Esophagus mucosa (tissue), 1 donor: ENCODE measurements around the gene WNT1. TPM values are rescaled to one million over a fixed set of nuclear protein-coding genes. Genes with fewer than 3 reads are reported as not detected.

ENCODE experiments used
- ATAC-seq: fragments of 200-7000 bp; cut with Tn5 transposase; one replicate; pipeline ENCODE4 v1.9.1; 2020
- total RNA-seq: library from RNA; stranded (reverse); gene quantifications from one replicate; pipeline ENCODE4 v1.2.4, GENCODE V29; 2023
- donor health status: DM: yes; HTN: yes; CAD: no.

WNT1 gene
- total RNA-seq, 1 donor from 2014 or later = not detected

DNA sequence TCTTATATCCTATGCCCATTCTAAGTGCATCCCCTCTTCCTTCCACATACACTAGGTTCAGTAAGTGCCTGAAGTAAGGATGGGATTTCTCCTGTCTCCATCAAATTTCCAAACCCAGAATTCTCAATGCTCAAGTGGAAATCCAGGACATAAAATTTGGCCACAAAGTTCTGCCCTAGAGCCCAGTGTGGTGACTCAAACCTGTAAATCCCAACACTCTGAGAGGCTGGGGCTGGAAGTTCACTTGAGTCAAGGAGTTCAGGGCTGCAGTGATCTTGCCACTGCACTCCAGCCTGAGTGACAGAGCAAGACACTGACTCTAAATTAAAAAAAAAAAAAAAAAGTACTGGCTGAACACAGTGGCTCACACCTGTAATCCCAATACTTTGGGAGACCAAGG lies 16.3 kb upstream of the WNT1 start:
- ATAC-seq = no peak

DNA sequence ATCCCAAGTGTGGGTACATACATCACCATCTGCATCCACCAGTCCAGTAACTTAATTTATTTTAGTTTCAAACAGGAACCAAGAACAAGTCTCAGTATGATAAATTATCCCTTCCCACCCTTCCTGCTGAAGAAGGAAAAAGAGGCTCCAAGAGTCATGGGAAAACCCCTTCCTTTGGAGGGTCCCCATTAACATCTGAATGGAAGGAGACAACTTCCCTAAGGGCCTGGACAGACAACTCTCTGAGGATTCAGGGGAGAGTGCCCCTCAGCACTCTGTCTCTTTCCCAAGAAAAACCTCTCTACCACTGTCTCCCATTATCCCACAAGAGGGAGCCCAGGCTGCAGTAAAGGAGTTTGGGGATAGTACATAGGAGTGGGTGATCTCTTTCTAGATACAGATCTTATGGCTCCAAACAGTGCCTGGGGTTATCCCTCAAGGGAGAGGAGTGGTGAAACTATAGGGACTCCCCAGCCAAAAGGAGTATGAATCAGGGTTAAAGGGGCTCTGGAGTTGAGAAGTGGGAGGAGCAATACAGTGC lies 12.8 kb upstream of the WNT1 start:
- no peak for ATAC-seq

DNA sequence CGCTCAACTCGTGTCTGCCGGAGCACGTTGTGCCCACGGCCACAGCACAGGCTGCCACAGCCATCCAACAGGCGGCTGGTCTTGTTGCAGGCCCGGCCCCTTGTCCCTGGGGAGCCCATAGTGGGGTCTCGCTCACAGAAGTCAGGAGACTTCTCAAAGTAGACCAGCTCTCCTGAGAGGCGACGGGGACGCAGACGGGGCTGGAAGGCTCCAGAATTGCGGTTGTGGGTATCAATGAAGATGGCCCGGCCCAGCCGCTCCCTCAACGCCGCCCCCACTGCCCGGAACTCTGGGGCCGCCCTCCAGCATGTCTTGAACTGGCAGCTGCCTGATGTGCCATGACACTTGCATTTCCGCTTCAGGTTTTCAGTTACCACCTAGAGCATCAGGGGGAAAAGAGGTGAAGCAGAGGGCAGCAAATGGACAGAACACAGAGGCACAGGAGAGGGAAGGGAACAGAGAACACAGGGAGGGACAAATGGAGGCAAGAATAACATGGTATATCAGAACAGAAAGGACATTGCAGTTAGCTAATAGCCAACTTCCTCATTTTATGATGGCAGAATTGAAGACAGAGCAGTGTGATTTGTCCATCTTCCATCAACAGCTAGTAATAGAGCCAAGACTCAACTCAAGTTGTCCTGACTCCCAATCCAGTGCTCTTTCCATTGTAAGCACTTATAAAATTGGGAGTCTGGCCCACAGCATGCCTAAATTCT lies 11.8 kb upstream of the WNT1 start:
- no peak for ATAC-seq

DNA sequence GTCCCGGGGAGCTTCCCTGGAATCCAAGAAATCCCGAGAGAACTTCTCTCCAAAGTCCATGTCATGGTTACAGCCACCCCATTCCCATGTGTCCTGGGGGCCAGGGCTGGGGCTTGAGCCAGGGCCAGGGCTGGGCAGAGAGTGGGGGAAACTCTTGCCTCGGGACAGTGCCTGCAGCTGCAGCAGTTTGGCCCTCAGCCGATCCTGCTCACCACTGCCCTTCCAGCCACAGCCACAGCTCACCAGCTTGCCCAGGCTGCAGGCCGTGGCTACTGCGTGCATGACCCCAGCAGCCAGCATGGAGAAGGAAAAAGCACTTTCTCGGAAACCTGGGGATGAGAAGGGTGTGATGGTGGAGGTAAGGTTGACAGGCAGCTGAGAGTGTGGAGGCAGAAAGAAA lies 10.1 kb upstream of the WNT1 start:
- ATAC-seq = no peak

- no peak for ATAC-seq
Observed at GRCh38 chr12:48968467-48968866, 9.7 kb upstream of the WNT1 start.

DNA sequence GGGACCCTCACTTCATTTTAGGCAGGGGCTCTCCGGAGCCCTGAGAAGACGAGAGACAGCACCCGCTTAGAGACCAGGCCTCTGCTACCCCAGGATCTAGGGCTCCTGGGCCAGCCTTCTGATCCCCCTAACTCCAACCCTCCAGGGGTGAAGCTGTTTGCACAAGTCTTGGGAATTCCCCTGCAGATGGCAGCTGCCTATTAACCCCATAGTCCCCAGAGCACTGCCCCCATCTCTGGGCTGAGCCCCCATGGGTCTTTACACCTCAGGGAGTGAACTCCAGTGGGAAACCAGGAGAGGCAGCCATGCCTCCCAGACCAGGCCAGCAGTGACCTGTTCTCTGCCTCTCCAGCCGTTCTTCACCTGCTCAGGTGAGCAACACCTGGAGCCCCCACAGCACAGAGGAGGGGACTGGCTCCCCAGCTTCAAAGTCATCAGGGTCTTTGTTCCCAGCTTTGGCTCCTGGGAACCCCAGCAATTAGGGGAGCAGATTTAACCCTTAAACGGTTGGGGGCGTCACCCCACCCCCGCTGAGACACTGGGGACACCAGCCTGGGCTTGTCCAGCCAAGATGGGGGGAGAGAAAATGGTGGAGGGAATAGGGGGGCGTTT lies 8.9 kb upstream of the WNT1 start:
- ATAC-seq = no peak

DNA sequence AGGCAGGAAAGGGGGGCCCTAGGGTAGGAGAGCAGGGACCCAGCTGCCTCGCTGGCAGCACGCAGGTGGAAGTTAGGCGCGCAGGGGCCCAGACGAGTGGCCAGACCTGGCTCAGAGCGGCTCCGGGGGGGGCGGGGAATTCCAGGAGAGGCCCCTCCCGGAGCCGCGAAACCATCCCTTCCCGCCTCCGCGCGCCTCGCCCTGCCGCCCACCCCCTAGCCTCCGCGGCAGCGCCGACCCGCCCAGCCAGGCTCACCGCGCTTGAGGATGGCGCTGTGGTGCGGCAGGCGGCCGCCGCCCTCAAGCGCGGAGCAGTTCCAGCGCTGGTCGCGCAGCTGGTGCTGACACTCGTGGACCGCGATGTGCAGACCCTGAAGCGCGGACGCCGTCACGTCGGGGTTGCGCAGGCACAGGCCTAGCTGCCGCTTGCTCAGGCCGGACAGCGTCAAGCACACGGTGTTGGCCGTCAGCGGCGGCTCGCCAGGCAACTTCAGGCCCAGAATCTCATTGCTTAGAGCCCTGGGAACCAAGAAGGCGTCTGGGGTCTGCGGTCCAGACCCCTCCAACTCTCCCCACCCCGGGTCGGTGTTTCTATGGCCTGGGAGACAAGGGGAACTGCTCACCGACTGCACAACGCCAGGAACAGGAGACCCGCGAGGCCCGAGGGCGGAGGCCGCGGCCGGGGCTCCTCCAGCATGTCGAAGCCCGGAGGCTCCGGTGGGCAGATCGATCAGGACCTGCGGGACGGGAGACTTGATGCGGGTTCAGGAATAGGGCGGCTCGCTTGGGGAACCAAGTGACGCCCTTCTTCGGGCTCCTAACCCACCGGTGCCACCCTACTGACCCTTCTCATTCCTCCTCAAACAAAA lies 8.1 kb upstream of the WNT1 start:
- peak; percentile 48 for ATAC-seq

GRCh38 chr12:48970702-48971334 lies 7.3 kb upstream of the WNT1 start:
- no peak for ATAC-seq

DNA sequence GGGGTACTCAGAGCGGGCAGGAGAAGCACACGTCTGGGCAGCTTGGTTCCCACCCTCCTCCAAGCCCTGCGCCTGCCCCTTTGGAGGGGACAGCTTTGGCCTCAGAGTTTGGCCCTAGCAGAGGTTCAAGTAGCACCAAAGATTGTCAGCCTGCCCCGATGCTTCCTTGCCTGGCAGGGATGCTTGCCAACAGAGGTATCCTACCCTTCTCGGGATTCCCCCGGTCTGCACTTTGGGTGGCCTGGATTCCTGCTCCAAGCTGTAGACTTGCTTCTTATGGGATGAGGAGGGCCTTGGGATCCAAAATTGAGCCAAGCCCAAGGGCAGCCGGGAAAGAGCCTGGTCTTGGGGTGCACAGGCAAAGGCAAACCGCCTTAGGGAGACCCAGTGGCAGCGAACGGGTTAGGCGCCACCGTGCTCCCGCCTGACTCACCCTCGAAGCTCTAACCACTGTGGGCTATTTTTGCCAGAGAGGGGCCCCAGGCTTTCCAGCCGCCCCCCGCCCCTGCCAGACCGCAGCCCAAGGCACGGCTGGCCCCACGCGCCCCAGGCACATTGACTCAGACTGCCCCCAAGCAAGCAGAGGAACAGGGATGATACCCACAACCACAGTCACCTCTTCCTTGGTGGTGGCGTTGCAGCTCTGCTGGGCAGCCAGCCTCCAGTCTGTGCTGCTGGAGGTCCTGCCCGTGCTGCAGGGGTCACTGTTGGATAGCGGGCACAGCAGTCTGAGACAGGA lies 5.7 kb upstream of the WNT1 start:
- ATAC-seq = no peak

- no peak for ATAC-seq
Observed at GRCh38 chr12:48972952-48973483, 5.1 kb upstream of the WNT1 start.

- ATAC-seq = no peak
Observed at GRCh38 chr12:48973531-48973930, 4.6 kb upstream of the WNT1 start.

DNA sequence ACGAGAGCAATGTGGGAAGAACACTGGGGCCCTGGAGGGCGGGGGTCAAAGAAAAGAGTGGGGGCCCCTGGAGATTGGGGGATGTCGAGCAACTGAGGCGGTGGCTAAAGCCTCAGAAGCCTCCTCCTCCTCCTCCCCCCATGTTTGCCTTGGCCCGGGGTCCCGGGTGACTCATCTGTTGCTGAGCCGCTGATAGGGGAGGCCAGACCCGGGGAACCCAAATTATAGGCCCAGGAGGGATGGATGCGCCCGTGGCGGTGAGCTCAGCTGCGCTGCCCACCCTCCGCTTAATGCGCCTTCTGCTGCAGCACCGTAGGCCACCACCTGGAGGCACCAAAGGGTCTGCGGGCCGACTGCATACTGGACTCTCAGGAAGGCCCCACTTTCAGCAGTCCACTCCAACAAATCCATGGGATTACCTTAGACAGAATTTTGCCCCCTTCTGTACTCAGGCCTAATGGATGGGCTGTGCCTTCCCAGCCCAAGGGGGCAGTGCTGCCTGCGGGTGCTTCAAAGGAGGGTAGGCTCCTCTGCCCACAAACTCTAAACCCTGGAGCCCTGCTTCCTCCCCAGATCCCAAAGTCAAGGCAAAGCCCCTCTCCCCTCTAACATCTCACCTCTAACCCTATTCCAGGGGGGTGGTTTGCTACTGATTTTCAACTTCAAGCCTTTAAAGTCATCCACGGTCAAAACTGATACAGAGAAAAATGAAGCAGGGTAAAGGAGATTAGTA lies 4.0 kb upstream of the WNT1 start:
- no peak for ATAC-seq

GRCh38 chr12:48977290-48978281 lies 536 bp upstream of the WNT1 start:
- peak; percentile 62 for ATAC-seq

GRCh38 chr12:48978741-48979601 lies 849 bp downstream of the WNT1 start:
- no peak for ATAC-seq

DNA sequence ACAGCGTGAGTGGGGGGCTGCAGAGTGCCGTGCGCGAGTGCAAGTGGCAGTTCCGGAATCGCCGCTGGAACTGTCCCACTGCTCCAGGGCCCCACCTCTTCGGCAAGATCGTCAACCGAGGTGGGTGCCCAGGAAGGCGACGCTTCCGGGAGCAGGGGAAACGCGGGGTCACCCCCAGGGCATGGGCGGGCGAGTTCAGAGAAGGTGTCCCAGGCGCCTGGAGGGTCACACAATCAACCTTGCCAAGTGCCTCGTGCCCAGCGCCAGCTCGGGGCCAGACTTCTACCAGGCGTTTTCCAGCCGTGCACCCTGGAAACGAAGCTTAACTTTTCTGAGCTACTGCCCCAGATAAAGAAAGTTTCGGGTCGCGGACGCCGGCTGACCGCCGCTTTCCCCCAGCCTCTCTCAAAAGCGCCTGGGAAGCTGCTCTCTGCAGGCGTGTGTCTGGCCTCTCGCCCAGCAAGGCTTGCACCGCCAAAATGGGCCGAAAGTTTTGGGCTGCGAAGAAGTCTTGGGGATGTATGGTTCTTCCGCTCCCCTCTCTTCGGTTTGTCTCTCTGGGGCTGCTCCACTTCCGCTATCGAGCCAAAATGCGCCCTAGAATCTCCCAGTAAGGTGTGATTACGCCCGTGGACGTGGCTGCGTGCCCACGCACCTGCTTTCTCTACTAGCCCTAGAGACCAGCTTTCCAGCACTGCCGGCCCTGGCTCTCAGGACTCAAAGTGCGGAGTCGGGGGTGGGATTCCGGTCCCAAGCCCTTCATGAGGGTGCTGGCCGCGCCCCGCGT lies 1.7 kb downstream of the WNT1 start:
- no peak for ATAC-seq

- ATAC-seq = peak; percentile 3
Observed at GRCh38 chr12:48980389-48980952, 2.3 kb downstream of the WNT1 start.

- ATAC-seq = peak; percentile 38
Observed at GRCh38 chr12:48980953-48981756, 3.0 kb downstream of the WNT1 start.
